A549 (cell line): ENCODE data around the gene S100A8. TPM values are rescaled to one million over a fixed set of nuclear protein-coding genes. Genes with fewer than 3 reads are reported as not detected.
"Not testable (repeated sequence)": the region's sequence is repeated elsewhere in the genome, so short reads cannot be mapped to it uniquely, and the experiment has no call there.

ENCODE experiments used
- ATAC-seq, 2 experiments: fragments of 200-7000 bp in 1 of 2; fragments of >200 bp in 1 of 2; cut with Nextera tagmentation in 1 of 2; cut with Tn5 transposase in 1 of 2; 3 replicates each; pipeline versions ENCODE4 v1.8.0 to v1.9.1; 2018 to 2020; ENCODE audit warnings: mild to moderate bottlenecking in 1 of 2, moderate library complexity in 1 of 2
- CTCF ChIA-PET: fragments of 300-600 bp; sonication (Branson Sonifier 250); formaldehyde crosslinking; extraction: SDS; loops from one replicate; lab custom pipeline; 2021; ENCODE audit warnings: antibody characterized with exemption, inconsistent platforms; lab: Yijun Ruan, JAX
- POLR2A ChIA-PET: fragments of 350-600 bp; formaldehyde crosslinking; extraction: SDS; loops from one replicate; lab custom pipeline; 2021; ENCODE audit warnings: antibody characterized with exemption, inconsistent platforms; lab: Yijun Ruan, JAX
- DNase-seq, 2 experiments: peaks; one replicate each; pipeline versions ENCODE4 v3.0.0 to v3.0.0-alpha.2; 2011 to 2016; ENCODE audit warnings: low read depth in 1 of 2, low spot score in 1 of 2
- FAIRE-seq: peaks from 2 replicates; lab custom pipeline; 2011; peaks lifted over from hg19 to GRCh38; lab: Jason Lieb, UNC
- H3K27ac ChIP-seq, 2 experiments: fragments of >200 bp; sonication (Bioruptor Twin); formaldehyde crosslinking; 3 replicates each; pipeline ENCODE4 v1.5.1; 2016 to 2017
- H3K4me1 ChIP-seq: fragments of >200 bp; sonication (Bioruptor Twin); formaldehyde crosslinking; 3 replicates; pipeline ENCODE4 v1.6.1; 2016
- H3K4me2 ChIP-seq: fragments of >200 bp; sonication (Bioruptor Twin); formaldehyde crosslinking; 3 replicates; pipeline ENCODE4 v1.6.1; 2016
- H3K4me3 ChIP-seq: fragments of >200 bp; sonication (Bioruptor Twin); formaldehyde crosslinking; 3 replicates; pipeline ENCODE4 v1.5.1; 2016
- H3K9me3 ChIP-seq: fragments of >200 bp; sonication (Bioruptor Twin); formaldehyde crosslinking; 3 replicates; pipeline ENCODE4 v1.6.1; 2016
- CBX2 ChIP-seq: fragments of 200-600 bp; sonication (generic); IDR thresholded peaks from 2 replicates; pipeline ENCODE4 v1.6.1; 2016; ENCODE audit warnings: low read depth, mild to moderate bottlenecking, borderline replicate concordance
- CHD4 ChIP-seq: fragments of 200-600 bp; sonication (generic); IDR thresholded peaks from 2 replicates; pipeline ENCODE4 v1.6.1; 2016; ENCODE audit warnings: antibody characterized with exemption, mild to moderate bottlenecking, borderline replicate concordance
- EHMT2 ChIP-seq: fragments of 200-600 bp; sonication (generic); IDR thresholded peaks from 2 replicates; pipeline ENCODE4 v1.6.1; 2016; ENCODE audit warnings: antibody characterized with exemption, low read depth, mild to moderate bottlenecking, moderate library complexity
- EP300 ChIP-seq, 2 experiments: fragments of >200 bp; sonication (Bioruptor Twin); formaldehyde crosslinking; IDR thresholded peaks; 2 replicates in 1 of 2; 3 replicates in 1 of 2; pipeline ENCODE4 v1.6.1; 2016 to 2017
- HES2 ChIP-seq: fragments of >200 bp; sonication (Bioruptor Twin); formaldehyde crosslinking; IDR thresholded peaks from 2 replicates; pipeline ENCODE4 v1.6.1; 2016
- HMGXB4 ChIP-seq: fragments of 250-450 bp; sonication (Bioruptor Pico); IDR thresholded peaks from 2 replicates; pipeline ENCODE4 v1.5.0; 2021; ENCODE audit warnings: mild to moderate bottlenecking, moderate library complexity, borderline replicate concordance
- HOXB13 ChIP-seq: fragments of 250-450 bp; sonication (Bioruptor Pico); IDR thresholded peaks from 2 replicates; pipeline ENCODE4 v1.5.0; 2020; ENCODE audit warnings: low read depth, mild to moderate bottlenecking, moderate library complexity
- MAX ChIP-seq: IDR thresholded peaks from 2 replicates; pipeline ENCODE4 v1.6.1; 2012
- RARB ChIP-seq: fragments of 250-450 bp; sonication (Bioruptor Pico); IDR thresholded peaks from 2 replicates; pipeline ENCODE4 v1.8.0; 2021; ENCODE audit warnings: mild to moderate bottlenecking, moderate library complexity
- REST ChIP-seq: fragments of 200-600 bp; sonication (generic); IDR thresholded peaks from 2 replicates; pipeline ENCODE4 v1.6.1; 2016; ENCODE audit warnings: antibody characterized with exemption, mild to moderate bottlenecking, moderate library complexity
- ZNF302 ChIP-seq: fragments of 250-450 bp; sonication (Bioruptor Pico); IDR thresholded peaks from 2 replicates; pipeline ENCODE4 v1.9.0; 2021; ENCODE audit warnings: inconsistent platforms, mild to moderate bottlenecking, moderate library complexity
- ZSCAN20 ChIP-seq: fragments of 250-450 bp; sonication (Bioruptor Pico); IDR thresholded peaks from 2 replicates; pipeline ENCODE4 v1.8.0; 2022; ENCODE audit warnings: mild to moderate bottlenecking, moderate library complexity
- WGBS: methylation state at CpG from one replicate; pipeline ENCODE4 v1.1.6; 2017; ENCODE audit errors: missing lambda C conversion rate; 5-methylcytosine and 5-hydroxymethylcytosine counted together
- polyA plus RNA-seq, 4 experiments: library from polyadenylated mRNA; depleted of rRNA in 3 of 4; stranded (reverse); fragments of >200 nt; fragmentation: RNase III in 1 of 4; extraction: RNeasy Plus Mini Kit Qiagen cat#74134 plus additional on column Dnase treatment in 1 of 4; gene quantifications; 2 replicates in 3 of 4; 3 replicates in 1 of 4; pipeline ENCODE4 v1.2.3, GENCODE V29; 2011 to 2017

Gene S100A8
- polyA plus RNA-seq, 2 of the 4 experiments (the other 2 are of a cell fraction): not detected

- POLR2A ChIA-PET: no interaction called here
- H3K4me2 ChIP-seq: no peak overlapping the region
- ATAC-seq (peak; percentile 67 to 75; a peak in 5 of 6 replicates), FAIRE-seq (no peak), DNase-seq (peak; percentile 45 to 48)
- no peak overlapping the region for H3K4me3 ChIP-seq
- no peaks in the 10 kb centered on the region for H3K4me1 ChIP-seq
- no peak for TF ChIP-seq ZNF302 (CRISPR knock-in tag)
- peak; percentile 98 for TF ChIP-seq REST
- no peak for TF ChIP-seq HMGXB4 (CRISPR knock-in tag)
- TF ChIP-seq MAX: no peak
- TF ChIP-seq EHMT2: peak; percentile 89
- WGBS: 0% methylated on average over 6 of the region's 6 CpGs
- CTCF ChIA-PET: interaction anchor here (0.6 to 3.3 kb wide), 5 partner anchors 25 to 441 kb away, joined by 3 to 12 read pairs (median 3); no protein-coding TSS in a partner anchor
- no peak overlapping the region for H3K27ac ChIP-seq
- no peaks in the 10 kb centered on the region for H3K9me3 ChIP-seq
Observed at GRCh38 chr1:153422450-153423068, 31.7 kb upstream of the S100A8 start.

- H3K4me1 ChIP-seq: no peaks in the 10 kb centered on the region
- TF ChIP-seq HOXB13 (CRISPR knock-in tag) (no peak), RARB (no peak), CBX2 (no peak), EP300 (IDR thresholded peaks at IDR 0.05) (no peak), ZSCAN20 (CRISPR knock-in tag) (no peak), CHD4 (no peak), HES2 (no peak)
- DNase-seq (no peak), ATAC-seq (no peak), FAIRE-seq (no peak)
- CTCF ChIA-PET: interaction anchor here (0.7 to 1.3 kb wide), 3 partner anchors 48 to 75 kb away, joined by 3 to 4 read pairs (median 3); no protein-coding TSS in a partner anchor
- 25% methylated on average over 2 of the region's 2 CpGs for WGBS
- POLR2A ChIA-PET: no interaction called here
- no peak overlapping the region for H3K4me3 ChIP-seq
- H3K4me2 ChIP-seq: no peak overlapping the region
- no peaks in the 10 kb centered on the region for H3K9me3 ChIP-seq
- no peak overlapping the region for H3K27ac ChIP-seq
Observed at GRCh38 chr1:153420306-153420705, 29.4 kb upstream of the S100A8 start.

GRCh38 chr1:153419436-153419793, 28.5 kb upstream of the S100A8 start:
- H3K9me3 ChIP-seq, H3K4me1 ChIP-seq, H3K27ac ChIP-seq, ATAC-seq, H3K4me2 ChIP-seq, POLR2A ChIA-PET, H3K4me3 ChIP-seq, FAIRE-seq, DNase-seq: not testable (repeated sequence)
- 8% methylated on average over 2 of the region's 2 CpGs for WGBS
- CTCF ChIA-PET: interaction anchor here (1.0 to 1.3 kb wide), 3 partner anchors 47 to 76 kb away, joined by 3 to 4 read pairs (median 3); partner anchors contain the start of gene PGLYRP4

GRCh38 chr1:153418758-153419435, 28.0 kb upstream of the S100A8 start:
- H3K4me2 ChIP-seq, H3K9me3 ChIP-seq, FAIRE-seq, H3K27ac ChIP-seq, H3K4me3 ChIP-seq, POLR2A ChIA-PET, ATAC-seq, DNase-seq, H3K4me1 ChIP-seq: not testable (repeated sequence)
- CTCF ChIA-PET: interaction anchor here (1.2 to 1.3 kb wide), 2 partner anchors 70 to 76 kb away, joined by 3 to 4 read pairs; partner anchors contain the start of gene PGLYRP4
- WGBS: 5% methylated on average over 7 of the region's 7 CpGs
